ENCODE measurements around the gene A2M. TPM values are rescaled to one million over a fixed set of nuclear protein-coding genes. Genes with fewer than 3 reads are reported as not detected.

Gene A2M
- total RNA-seq, 1 experiment from 2014 or later, result 1.9 TPM

DNA sequence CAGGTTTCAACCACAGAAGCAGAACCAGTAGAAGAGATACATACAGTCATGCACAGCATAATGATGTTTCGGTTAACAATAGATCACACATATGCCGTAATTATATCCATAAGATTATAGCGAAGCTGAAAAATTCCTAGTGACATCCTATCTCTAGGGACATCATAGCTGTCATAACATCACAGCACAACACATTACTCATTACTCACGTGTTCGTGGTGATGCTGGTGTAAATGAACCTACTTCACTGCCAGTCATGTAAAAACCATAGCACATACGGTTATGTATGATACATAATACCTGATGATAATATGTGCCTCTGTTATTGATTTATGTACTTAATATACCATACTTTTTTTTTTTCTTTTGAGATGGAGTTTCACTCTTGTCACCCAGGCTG is 81.6 kb downstream of the A2M start:
- ATAC-seq (no peak), DNase-seq (ENCODE audit: low spot score) (no peak)
- Mint-ChIP-seq H3K27ac (no peak overlapping the region), H3K9me3 (peaks cover 9% of the 10 kb centered on the region), H3K4me3 (no peak overlapping the region), H3K4me1 (peaks cover 7% of the 10 kb centered on the region), H3K36me3 (peaks cover 7% of the 10 kb centered on the region), H3K27me3 (ENCODE audit: low read depth) (no peaks in the 10 kb centered on the region; the same call in 1 of the 2 replicates)
- ChIA-PET POLR2A (no interaction called here), CTCF (interaction anchor here (0.6 kb wide), 1 partner anchor 203 kb away, joined by 3 read pairs; no protein-coding TSS in a partner anchor)
- TF ChIP-seq CREM (CRISPR knock-in tag; IDR thresholded peaks at IDR 0.05) (no peak), SMAD3 (CRISPR knock-in tag; IDR thresholded peaks at IDR 0.05; ENCODE audit: borderline replicate concordance) (no peak), ESRRA (CRISPR knock-in tag; IDR thresholded peaks at IDR 0.05; ENCODE audit: borderline replicate concordance) (no peak), ZNF423 (CRISPR knock-in tag; IDR thresholded peaks at IDR 0.05) (no peak), OVOL2 (CRISPR knock-in tag; IDR thresholded peaks at IDR 0.05; ENCODE audit: borderline replicate concordance) (no peak), ZBTB21 (CRISPR knock-in tag; IDR thresholded peaks at IDR 0.05; ENCODE audit: borderline replicate concordance) (no peak), KAT7 (CRISPR knock-in tag; IDR thresholded peaks at IDR 0.05; ENCODE audit: borderline replicate concordance) (no peak), EMX1 (CRISPR knock-in tag; IDR thresholded peaks at IDR 0.05) (no peak), GTF2I (CRISPR knock-in tag; conservative IDR thresholded peaks at IDR 0.05) (no peak)
- TF ChIP-seq, protein P1, sequence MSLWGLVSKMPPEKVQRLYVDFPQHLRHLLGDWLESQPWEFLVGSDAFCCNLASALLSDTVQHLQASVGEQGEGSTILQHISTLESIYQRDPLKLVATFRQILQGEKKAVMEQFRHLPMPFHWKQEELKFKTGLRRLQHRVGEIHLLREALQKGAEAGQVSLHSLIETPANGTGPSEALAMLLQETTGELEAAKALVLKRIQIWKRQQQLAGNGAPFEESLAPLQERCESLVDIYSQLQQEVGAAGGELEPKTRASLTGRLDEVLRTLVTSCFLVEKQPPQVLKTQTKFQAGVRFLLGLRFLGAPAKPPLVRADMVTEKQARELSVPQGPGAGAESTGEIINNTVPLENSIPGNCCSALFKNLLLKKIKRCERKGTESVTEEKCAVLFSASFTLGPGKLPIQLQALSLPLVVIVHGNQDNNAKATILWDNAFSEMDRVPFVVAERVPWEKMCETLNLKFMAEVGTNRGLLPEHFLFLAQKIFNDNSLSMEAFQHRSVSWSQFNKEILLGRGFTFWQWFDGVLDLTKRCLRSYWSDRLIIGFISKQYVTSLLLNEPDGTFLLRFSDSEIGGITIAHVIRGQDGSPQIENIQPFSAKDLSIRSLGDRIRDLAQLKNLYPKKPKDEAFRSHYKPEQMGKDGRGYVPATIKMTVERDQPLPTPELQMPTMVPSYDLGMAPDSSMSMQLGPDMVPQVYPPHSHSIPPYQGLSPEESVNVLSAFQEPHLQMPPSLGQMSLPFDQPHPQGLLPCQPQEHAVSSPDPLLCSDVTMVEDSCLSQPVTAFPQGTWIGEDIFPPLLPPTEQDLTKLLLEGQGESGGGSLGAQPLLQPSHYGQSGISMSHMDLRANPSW (CRISPR knock-in tag; conservative IDR thresholded peaks at IDR 0.05; ENCODE audit: low read depth), result no peak
- TF ChIP-seq, protein P2, sequence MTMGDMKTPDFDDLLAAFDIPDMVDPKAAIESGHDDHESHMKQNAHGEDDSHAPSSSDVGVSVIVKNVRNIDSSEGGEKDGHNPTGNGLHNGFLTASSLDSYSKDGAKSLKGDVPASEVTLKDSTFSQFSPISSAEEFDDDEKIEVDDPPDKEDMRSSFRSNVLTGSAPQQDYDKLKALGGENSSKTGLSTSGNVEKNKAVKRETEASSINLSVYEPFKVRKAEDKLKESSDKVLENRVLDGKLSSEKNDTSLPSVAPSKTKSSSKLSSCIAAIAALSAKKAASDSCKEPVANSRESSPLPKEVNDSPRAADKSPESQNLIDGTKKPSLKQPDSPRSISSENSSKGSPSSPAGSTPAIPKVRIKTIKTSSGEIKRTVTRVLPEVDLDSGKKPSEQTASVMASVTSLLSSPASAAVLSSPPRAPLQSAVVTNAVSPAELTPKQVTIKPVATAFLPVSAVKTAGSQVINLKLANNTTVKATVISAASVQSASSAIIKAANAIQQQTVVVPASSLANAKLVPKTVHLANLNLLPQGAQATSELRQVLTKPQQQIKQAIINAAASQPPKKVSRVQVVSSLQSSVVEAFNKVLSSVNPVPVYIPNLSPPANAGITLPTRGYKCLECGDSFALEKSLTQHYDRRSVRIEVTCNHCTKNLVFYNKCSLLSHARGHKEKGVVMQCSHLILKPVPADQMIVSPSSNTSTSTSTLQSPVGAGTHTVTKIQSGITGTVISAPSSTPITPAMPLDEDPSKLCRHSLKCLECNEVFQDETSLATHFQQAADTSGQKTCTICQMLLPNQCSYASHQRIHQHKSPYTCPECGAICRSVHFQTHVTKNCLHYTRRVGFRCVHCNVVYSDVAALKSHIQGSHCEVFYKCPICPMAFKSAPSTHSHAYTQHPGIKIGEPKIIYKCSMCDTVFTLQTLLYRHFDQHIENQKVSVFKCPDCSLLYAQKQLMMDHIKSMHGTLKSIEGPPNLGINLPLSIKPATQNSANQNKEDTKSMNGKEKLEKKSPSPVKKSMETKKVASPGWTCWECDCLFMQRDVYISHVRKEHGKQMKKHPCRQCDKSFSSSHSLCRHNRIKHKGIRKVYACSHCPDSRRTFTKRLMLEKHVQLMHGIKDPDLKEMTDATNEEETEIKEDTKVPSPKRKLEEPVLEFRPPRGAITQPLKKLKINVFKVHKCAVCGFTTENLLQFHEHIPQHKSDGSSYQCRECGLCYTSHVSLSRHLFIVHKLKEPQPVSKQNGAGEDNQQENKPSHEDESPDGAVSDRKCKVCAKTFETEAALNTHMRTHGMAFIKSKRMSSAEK (CRISPR knock-in tag; IDR thresholded peaks at IDR 0.05; ENCODE audit: borderline replicate concordance), result no peak
- TF ChIP-seq, protein P3, sequence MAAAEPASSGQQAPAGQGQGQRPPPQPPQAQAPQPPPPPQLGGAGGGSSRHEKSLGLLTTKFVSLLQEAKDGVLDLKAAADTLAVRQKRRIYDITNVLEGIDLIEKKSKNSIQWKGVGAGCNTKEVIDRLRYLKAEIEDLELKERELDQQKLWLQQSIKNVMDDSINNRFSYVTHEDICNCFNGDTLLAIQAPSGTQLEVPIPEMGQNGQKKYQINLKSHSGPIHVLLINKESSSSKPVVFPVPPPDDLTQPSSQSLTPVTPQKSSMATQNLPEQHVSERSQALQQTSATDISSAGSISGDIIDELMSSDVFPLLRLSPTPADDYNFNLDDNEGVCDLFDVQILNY (CRISPR knock-in tag; IDR thresholded peaks at IDR 0.05), result no peak

DNA sequence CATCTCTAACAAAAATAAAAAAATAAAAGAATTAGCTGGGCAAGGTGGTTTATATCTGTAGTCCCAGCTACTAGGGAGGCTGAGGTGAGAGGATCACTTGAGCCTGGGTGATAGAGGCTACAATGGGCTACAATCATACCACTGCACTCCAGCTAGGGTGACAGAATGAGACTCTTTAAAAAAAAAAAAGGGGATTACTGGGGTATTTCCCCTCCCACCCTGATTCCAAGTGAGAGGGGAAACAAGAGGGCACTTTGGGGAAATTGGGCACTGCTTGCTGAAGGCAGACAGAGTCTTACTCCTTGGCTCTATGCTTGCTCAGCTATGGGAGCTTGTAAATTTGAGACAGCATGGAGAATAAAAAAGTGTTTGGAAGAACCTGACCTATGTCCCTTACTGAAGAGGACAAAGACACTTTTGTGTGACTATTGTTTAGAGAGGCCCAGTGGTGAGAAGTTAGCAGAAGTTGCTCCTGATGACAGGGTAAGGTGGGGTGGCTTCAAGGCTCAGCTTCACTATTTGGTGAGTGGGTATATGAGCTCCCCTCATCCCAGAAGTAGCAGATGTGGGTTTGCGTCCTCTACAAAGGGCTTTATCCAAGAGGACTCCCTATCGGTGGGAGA is 82.3 kb downstream of the A2M start:
- Mint-ChIP-seq H3K27me3 (ENCODE audit: low read depth) (no peaks in the 10 kb centered on the region; the same call in 1 of the 2 replicates), H3K4me1 (peaks cover 7% of the 10 kb centered on the region), H3K9me3 (peaks cover 12% of the 10 kb centered on the region), H3K27ac (no peak overlapping the region), H3K4me3 (no peak overlapping the region), H3K36me3 (peaks cover 7% of the 10 kb centered on the region)
- DNase-seq (ENCODE audit: low spot score) (no peak), ATAC-seq (no peak)
- CTCF ChIA-PET, result interaction anchor here (1.7 to 2.5 kb wide), 2 partner anchors 17 to 83 kb away, joined by 9 to 11 read pairs; partner anchors contain the start of gene M6PR
- TF ChIP-seq ELF4 (CRISPR knock-in tag; IDR thresholded peaks at IDR 0.05; ENCODE audit: low read depth) (no peak), NFYB (CRISPR knock-in tag; conservative IDR thresholded peaks at IDR 0.05; ENCODE audit: low read depth) (no peak), NR3C1 (CRISPR knock-in tag; conservative IDR thresholded peaks at IDR 0.05; ENCODE audit: low read depth) (no peak), NFE2L1 (CRISPR knock-in tag; IDR thresholded peaks at IDR 0.05) (no peak), SP1 (CRISPR knock-in tag; conservative IDR thresholded peaks at IDR 0.05) (no peak), MXD4 (CRISPR knock-in tag; IDR thresholded peaks at IDR 0.05; ENCODE audit: borderline replicate concordance) (no peak), HMGA2 (CRISPR knock-in tag; IDR thresholded peaks at IDR 0.05) (no peak), ZNF416 (CRISPR knock-in tag; IDR thresholded peaks at IDR 0.05) (no peak), RELA (CRISPR knock-in tag; IDR thresholded peaks at IDR 0.05; ENCODE audit: borderline replicate concordance) (no peak)
- TF ChIP-seq, protein P4, sequence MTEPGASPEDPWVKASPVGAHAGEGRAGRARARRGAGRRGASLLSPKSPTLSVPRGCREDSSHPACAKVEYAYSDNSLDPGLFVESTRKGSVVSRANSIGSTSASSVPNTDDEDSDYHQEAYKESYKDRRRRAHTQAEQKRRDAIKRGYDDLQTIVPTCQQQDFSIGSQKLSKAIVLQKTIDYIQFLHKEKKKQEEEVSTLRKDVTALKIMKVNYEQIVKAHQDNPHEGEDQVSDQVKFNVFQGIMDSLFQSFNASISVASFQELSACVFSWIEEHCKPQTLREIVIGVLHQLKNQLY (CRISPR knock-in tag; IDR thresholded peaks at IDR 0.05), result no peak
- POLR2A ChIA-PET, result interaction anchor here (2.6 kb wide), 1 partner anchor 83 kb away, joined by 6 read pairs; the partner anchor contains the start of gene M6PR

Data from WTC11 (cell line).